Germinal center (tissue), 1 donor: ENCODE results near the gene ACER1.
"Not testable (repeated sequence)": the region's sequence is repeated elsewhere in the genome, so short reads cannot be mapped to it uniquely, and the experiment has no call there.

Experiments
- DNase-seq: peaks from one replicate; pipeline ENCODE4 v3.0.0; 2012; ENCODE audit warnings: mixed read lengths, low spot score

The ACER1 gene

GRCh38 chr19:6355321-6356040 is 22.1 kb upstream of the ACER1 start:
- DNase-seq, result not testable (repeated sequence)

GRCh38 chr19:6354098-6354674 is 20.8 kb upstream of the ACER1 start:
- no peak for DNase-seq

DNA sequence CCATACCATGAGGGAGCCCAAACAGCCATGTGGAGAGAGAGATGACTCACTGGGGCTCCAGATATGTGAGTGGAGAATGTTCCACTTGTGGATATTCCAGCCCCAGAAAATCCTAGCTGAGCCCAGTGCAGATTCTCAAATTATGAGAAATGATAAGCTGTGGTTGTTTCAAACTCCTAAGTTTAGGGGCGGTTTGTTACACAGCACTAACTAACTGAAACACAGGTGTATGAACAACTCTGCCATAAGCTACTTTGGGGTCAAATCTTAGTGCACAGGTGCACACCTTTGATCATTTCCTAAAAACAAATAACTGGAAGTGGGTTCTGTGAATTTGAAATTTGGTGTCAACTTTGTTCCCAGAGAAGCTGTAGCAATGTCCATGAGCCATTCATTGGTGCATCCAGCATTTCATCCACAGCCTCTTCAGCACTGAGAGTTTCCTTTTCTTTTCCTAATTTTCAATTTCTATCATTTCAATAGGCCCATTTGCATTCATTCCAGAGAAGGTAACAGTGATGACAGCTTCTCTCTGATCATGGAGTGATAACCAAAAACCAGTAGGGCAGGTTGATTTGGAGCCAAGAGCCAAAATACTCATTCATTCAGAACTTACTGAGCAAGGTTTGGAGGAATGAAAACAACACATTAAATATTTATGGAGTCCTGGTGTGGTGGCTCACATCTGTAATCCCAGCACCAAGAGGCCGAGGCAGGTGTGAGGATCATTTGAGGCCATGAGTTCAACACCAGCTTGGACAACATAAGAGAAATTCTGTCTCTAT is 19.2 kb upstream of the ACER1 start:
- DNase-seq, result no peak

- no peak for DNase-seq
Observed at GRCh38 chr19:6350688-6351087, 17.3 kb upstream of the ACER1 start.

- not testable (repeated sequence) for DNase-seq
Observed at GRCh38 chr19:6349271-6349670, 15.9 kb upstream of the ACER1 start.

DNA sequence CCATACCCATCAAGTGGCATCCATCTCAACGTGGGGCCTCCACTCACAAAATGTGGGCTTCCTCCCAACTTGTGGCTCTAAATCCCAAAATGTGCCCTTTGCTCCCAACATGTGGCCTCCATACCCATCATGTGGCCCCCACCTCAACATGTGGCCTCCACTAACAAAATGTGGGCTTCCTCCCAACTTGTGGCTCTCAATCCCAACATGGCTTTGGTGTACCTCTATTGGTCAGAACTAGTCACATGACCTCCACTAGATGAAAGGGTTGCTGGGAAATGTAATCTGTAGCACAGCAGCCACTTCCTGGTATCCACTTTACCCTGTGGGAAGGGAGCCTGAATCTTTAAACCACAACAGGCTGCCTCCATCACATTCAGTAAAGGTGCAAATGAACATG is 10.1 kb upstream of the ACER1 start:
- no peak for DNase-seq

DNA sequence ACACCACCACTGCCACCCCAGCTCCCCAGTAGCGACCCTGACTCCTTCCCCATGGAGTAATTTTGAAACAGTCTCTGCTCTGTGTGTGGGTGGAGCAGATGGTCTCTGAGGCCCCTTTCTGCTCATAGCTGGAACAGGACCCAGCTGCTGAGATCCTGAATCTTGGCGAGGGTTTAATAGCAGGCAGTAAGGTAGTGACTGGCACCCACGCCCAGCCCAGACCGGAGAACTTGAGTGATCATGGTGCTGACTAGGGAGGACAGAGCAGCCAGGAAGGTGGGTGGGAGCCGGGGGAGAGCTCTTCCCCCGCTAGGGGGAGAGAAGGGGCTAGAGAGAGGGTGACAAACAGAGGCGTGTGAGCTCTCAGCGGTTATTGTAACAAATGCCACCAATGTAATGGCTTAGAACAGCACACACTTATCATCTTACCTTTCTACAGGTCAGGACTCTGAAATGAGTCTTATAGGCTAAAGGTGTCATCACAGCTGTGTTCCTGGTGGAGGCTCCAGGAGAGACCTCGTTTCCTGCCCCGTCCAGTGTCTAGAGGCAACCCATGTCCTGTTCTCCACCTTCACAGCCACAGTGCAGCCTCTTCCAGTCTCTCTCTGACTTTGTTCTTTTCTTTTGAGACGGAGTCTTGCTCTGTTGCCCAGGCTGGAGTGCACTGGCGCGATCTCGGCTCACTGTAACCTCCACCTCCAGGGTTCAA is 7.2 kb upstream of the ACER1 start:
- no peak for DNase-seq

GRCh38 chr19:6334490-6335285 is 1.3 kb upstream of the ACER1 start:
- DNase-seq, result no peak

DNA sequence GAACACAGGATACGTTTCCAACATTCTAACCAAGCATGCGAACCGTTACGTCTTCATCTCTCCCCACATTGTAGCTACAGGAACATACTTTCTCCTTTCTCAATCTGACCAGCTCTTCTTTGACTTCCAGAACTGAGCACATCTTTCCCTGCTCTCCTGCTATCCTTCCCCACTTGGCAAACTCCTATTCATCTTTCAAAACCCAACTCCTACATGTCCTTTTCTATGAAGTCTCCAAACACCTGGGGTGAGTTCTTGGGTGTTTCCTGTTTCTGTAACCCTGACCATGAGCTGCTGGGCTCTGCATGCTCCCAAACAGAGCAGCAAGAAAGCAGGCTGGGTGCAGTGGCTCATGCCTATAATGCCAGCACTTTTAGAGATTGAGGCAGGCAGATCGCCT is 6.6 kb downstream of the ACER1 start:
- no peak for DNase-seq

DNA sequence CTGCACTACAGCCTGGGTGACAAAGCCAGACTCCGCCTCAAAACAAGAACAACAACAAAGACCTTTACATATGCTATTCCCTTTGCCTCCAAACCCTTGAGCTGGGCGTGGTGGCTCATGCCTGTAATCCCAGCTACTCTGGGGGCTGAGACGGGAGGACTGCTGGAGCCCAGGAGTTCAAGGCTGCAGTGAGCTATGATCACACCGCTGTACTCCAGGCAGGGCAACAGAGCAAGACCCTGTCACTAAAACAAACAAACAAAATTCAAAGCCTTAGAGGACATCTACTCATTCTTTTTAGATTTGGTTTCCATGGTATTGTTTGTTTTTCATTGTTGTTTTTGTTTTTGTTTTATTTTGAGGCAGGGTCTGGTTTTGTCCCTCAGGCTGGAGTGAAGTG is 7.8 kb downstream of the ACER1 start:
- DNase-seq, result no peak

DNA sequence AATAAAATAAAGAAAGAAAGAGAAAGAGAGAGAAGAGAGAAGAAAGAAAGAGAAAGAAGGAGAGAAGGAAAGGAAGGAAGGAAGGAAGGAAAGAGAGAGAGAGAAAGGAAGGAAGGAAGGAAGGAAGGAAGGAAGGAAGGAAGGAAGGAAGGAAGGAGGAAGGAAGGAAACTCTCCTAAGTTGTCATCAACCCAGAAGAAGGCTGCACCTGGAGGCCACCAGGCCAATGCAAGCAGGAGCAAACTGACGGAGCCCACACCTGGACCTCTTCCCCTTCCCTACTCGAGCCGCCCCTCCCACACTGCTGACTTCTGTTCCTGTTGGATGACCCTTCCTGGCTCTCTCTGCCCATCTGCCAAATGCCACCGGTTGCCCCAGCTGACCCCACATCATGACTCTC is 8.7 kb downstream of the ACER1 start:
- no peak for DNase-seq

DNA sequence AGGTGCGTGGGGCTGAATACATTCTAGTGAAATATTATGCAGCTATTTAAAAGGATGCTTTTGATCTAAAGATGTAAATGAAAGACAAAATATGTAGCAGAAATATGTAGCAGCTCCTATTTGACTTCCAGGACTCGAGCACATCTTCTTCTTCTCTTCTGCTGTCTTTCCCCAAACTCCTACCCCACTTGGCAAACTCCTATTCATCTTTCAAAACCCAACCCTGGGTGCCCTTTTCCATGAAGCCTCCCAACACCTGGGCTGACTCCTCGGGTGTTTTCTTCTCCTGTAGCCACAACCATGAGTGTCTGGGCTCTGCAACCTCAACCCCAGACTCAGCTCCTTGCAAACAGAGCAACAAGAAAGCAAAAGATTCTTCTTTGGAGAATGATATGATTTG is 11.1 kb downstream of the ACER1 start:
- DNase-seq, result no peak

DNA sequence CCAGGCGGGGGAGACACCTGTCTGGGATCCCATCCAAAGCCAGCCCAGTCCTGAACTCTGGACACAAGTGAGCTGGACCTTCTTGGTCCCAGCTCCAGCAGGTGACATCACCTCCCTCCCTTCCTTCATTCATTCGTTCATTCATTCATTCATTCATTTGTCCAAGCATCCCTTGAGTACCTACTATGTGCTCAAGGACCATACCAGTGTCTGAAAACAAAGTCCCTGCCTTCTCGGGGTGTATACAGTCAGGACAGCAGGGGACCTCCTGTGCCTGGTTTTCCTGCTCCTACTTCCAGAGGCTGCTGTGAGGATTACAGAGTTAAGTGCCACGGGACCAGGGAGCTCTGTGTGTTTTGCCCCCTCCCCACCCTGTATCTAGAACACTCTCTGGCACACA is 14.0 kb downstream of the ACER1 start:
- DNase-seq, result no peak

DNA sequence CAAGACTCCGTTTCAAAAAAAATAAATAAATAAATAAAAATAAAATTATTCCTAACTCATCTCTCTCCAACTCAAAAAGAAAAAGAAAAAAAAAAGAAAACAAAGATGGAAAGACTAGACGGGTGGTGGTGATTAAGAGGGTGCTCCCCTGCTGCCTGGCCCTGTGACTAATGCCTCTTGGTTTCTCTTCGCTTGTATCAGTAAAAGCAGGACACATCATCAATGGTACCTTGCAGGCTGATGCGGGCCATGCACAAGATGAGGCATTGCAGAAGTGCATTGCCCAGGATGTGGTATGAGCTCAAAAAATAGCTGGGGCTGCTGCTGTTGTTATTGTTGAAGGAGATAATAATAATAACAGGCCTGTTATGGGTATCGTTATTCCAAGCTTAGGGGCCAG is 14.6 kb downstream of the ACER1 start:
- no peak for DNase-seq

- DNase-seq, result not testable (repeated sequence)
Observed at GRCh38 chr19:6315646-6316045, 17.8 kb downstream of the ACER1 start.

GRCh38 chr19:6313398-6313969 is 19.9 kb downstream of the ACER1 start:
- DNase-seq, result no peak

GRCh38 chr19:6312018-6312417 is 21.4 kb downstream of the ACER1 start:
- no peak for DNase-seq

DNA sequence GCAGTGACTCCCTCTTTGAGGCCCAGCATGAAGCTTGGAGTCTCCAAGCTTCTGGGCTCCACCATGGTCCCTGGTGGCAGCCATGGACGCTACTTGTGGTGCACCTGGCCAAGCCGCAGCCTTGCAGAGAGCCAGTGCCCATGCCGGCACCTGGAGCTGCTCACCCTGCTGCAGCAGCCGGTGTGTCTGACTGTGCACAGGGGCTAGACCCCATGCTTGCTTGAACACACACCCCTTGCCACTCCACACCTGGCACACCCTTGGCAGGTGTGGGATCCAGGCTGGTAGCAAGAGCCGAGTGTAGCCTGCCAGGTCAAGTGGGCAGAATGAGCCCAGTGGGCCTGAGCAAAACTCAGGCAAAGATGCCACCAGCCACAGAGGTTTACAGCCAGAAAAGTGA is 35.0 kb downstream of the ACER1 start:
- no peak for DNase-seq

DNA sequence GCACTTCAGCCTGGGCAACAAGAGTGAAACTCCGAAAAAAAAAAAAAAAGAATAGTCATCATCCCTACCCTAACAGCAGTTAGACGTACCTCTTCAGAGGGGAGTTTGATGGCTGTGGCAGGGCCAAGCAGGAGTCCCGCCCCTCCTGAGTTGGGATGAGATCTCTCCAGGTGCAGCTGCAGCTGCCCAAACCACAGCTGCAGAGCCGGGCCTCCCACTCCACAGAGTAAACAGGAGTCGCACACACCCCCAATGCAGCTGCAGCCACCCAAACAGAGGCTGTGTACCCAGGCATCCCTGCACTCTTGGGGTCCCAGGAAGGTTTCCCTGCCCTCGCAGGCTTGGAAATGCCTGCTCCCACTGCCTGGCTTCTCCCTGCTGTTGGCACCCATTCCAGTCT is 36.2 kb downstream of the ACER1 start:
- no peak for DNase-seq

DNA sequence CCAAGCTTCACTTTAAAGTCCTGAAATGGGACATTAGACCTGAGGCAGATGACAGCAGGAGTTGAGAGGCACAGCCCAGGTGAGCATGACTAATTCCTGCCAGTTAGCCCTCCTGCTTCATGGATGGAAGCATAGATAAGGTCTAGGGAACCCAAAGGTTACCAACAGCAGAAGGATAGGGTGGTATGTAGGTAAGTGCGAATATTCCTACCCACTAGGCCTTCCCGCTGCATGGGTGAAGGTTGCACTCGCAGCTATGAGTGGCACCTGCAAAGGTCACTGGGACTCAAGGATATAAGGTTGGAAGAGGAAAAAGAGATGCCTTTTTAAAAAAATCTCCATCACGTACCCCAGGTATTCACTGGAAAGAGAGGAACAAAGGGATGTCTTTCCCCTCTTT is 41.4 kb downstream of the ACER1 start:
- no peak for DNase-seq

DNA sequence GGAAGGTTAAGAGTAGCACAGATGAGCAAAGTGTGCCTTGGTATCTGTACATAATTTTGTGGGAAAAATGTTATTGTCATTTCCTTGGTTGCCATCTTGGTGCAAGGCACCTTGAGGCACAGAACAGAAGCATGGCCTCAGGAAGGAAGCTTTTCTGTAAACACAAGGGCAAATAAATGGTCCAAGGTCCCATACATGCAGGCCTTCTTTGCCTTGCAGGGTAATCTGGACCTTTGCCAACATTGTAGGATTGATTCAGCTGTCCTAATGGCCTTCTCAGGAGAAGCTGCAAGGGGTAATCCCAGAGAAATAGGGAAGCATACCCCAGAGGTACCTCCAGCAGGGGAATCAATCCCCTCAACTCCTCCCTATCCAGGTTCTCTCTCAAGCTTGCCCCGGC is 44.7 kb downstream of the ACER1 start:
- no peak for DNase-seq
